Naive thymus-derived CD8-positive, alpha-beta T cell (primary cell): ENCODE results near the gene SOHLH2. TPM values are rescaled to one million over a fixed set of nuclear protein-coding genes. Genes with fewer than 3 reads are reported as not detected.

Source experiments
- ATAC-seq, 2 donors: fragments of 150-1000 bp; cut with Tn5 transposase in 1 of 2; sonication (Bioruptor Pico), chemical (Tn5 transposase) in 1 of 2; 1 replicate in 1 of 2; 2 replicates in 1 of 2; pipeline ENCODE4 v1.10.0; 2021; ENCODE audit warnings: mild to moderate bottlenecking in 2 of 2, moderate library complexity in 2 of 2
- POLR2A ChIA-PET: fragments of 350-600 bp; sonication (Branson Sonifier 250); formaldehyde crosslinking; loops from one replicate; lab custom pipeline; 2021; ENCODE audit warnings: antibody characterized with exemption; lab: Charles Lee
- DNase-seq, 10 donors: peaks; one replicate each; pipeline versions ENCODE4 v3.0.0 to v3.0.0-alpha.2; 2020 to 2022
- H3K27ac Mint-ChIP-seq, 10 donors: one replicate each; pipeline ENCODE4 v1.8.0; 2020 to 2022; ENCODE audit warnings: mild to moderate bottlenecking in 10 of 10, mixed read lengths in 10 of 10, moderate library complexity in 4 of 10, inconsistent platforms in 1 of 10
- H3K27me3 Mint-ChIP-seq, 5 donors: one replicate each; pipeline ENCODE4 v1.8.0; 2021 to 2022; ENCODE audit warnings: mixed read lengths in 5 of 5
- H3K36me3 Mint-ChIP-seq, 3 donors: one replicate each; pipeline ENCODE4 v1.8.0; 2020 to 2022; ENCODE audit warnings: mixed read lengths in 3 of 3, mild to moderate bottlenecking in 2 of 3, inconsistent platforms in 1 of 3
- H3K4me1 Mint-ChIP-seq, 4 donors: one replicate each; pipeline ENCODE4 v1.8.0; 2021 to 2022; ENCODE audit warnings: mixed read lengths in 4 of 4
- H3K4me3 Mint-ChIP-seq, 10 donors: one replicate each; pipeline ENCODE4 v1.8.0; 2020 to 2022; ENCODE audit warnings: mild to moderate bottlenecking in 10 of 10, mixed read lengths in 10 of 10, moderate library complexity in 6 of 10, inconsistent platforms in 1 of 10
- H3K9me3 Mint-ChIP-seq, 9 donors: one replicate each; pipeline ENCODE4 v1.8.0; 2020 to 2022; ENCODE audit warnings: mixed read lengths in 9 of 9, mild to moderate bottlenecking in 3 of 9, inconsistent platforms in 1 of 9, moderate library complexity in 1 of 9
- polyA plus RNA-seq, 3 donors: library from polyadenylated mRNA; unstranded; fragments of 300-500 nt; fragmentation: Illumina TruSeq; gene quantifications; one replicate each; pipeline ENCODE4 v1.2.3, GENCODE V29; 2021
- total RNA-seq, 8 experiments: library from RNA in 2 of 8; stranded (reverse) in 2 of 8; gene quantifications; one replicate each; pipeline ENCODE4 v1.2.3 and lab custom pipeline; 2021 to 2026

SOHLH2 gene
- total and polyA plus RNA-seq, 5 experiments from 2014 or later: not detected

DNA sequence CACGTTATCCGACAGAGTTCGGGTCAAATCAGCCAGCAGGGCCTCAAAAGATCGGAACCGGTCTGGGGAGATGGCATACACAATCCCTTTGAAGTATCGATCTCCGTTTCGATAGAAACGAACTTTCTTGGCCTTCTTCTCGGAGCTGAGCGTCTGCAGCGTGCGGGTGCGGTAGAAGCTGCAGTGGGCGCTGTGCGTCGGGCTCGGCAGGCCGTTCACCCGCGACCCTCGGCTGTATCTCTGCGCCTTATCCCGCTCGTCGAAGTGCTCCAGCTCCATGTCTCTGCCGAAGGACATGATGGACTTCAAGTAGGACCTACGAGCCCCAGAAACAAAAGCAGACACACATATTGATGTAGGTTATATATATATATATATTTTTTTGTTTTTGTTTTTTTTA lies 88.5 kb downstream of the SOHLH2 start:
- Mint-ChIP-seq H3K9me3 (peaks cover 0 to 4% (median 0%) of the 10 kb centered on the region in 9 donors), H3K4me1 (peaks cover 0 to 4% (median 0%) of the 10 kb centered on the region in 4 donors), H3K36me3 (no peaks in the 10 kb centered on the region), H3K4me3 (no peak overlapping the region), H3K27ac (no peak overlapping the region), H3K27me3 (peaks cover 8 to 19% (median 13%) of the 10 kb centered on the region in 5 donors)
- ATAC-seq (no peak), DNase-seq (no peak)
- POLR2A ChIA-PET: no interaction called here

- DNase-seq (no peak), ATAC-seq (no peak)
- Mint-ChIP-seq H3K36me3 (no peaks in the 10 kb centered on the region), H3K27ac (no peak overlapping the region), H3K4me3 (no peak overlapping the region), H3K9me3 (peaks cover 0 to 6% (median 0%) of the 10 kb centered on the region in 9 donors), H3K4me1 (no peaks in the 10 kb centered on the region), H3K27me3 (peaks cover 3 to 5% (median 4%) of the 10 kb centered on the region in 5 donors)
- POLR2A ChIA-PET: no interaction called here
These were observed 90.0 kb downstream of the SOHLH2 start for GRCh38 chr13:36124236-36124822.

Other genes starting within 250 kb of the SOHLH2 start
- not detected for gene DCLK1, start 83.2 kb downstream of the SOHLH2 start, total RNA-seq
- gene DCLK1, start 83.2 kb downstream of the SOHLH2 start, polyA plus RNA-seq: not detected
- not detected for gene CCDC169, start 83.3 kb upstream of the SOHLH2 start, total RNA-seq
- gene CCDC169, start 83.3 kb upstream of the SOHLH2 start, polyA plus RNA-seq: under 1 TPM in 1 of 3 donors, not detected in 2; 0.12 TPM
- gene SPART, start 131.8 kb upstream of the SOHLH2 start, total RNA-seq: 10 to 100 TPM; 57.7 to 67.6 TPM
- gene SPART, start 131.8 kb upstream of the SOHLH2 start, polyA plus RNA-seq: 10 to 100 TPM; 23.1 to 44.3 (median 32.4) TPM
- gene CCNA1, start 217.9 kb upstream of the SOHLH2 start, total RNA-seq: not detected
- gene CCNA1, start 217.9 kb upstream of the SOHLH2 start, polyA plus RNA-seq: not detected